ENCODE data around the gene KCNQ4.

KCNQ4 gene

GRCh38 chr1:40796939-40797667 lies 13.5 kb downstream of the KCNQ4 start:
- no peak for DNase-seq

DNA sequence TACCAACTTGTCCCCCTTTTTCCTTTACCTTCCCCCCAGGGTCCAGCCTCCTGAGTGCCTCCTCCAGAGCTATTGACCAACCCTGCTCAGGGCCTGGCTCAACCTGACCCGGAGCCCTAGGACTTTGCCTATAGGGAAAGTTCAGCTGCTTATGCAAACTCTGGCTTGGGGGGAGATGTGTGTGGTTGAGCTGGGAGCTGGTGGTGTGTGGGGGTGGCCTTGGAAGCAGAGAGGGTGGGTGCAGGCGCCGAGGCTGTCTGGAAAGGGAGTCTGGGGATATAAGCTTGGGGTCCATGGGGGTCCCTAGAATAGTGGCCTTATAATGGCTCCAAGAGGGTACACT lies 14.1 kb downstream of the KCNQ4 start:
- no peak for DNase-seq

GRCh38 chr1:40798366-40799281 lies 15.0 kb downstream of the KCNQ4 start:
- DNase-seq: no peak

GRCh38 chr1:40799351-40799867 lies 15.8 kb downstream of the KCNQ4 start:
- DNase-seq: no peak

DNA sequence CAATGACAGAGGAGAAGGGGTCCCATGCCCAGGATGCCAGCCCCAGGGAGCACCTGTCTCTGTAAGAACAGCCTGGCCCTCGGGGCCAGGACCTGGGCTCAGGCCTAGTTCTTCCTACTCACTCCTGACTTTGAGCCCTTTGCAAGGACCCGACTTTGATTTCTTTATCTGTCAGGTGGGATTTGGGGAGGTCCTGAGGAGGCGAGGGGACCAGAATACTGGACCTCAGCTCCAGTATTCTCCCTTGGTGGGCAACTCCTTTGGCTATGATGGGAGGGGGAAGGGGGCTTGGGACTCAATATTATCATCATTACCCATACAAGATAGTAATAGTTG lies 18.1 kb downstream of the KCNQ4 start:
- no peak for DNase-seq

DNA sequence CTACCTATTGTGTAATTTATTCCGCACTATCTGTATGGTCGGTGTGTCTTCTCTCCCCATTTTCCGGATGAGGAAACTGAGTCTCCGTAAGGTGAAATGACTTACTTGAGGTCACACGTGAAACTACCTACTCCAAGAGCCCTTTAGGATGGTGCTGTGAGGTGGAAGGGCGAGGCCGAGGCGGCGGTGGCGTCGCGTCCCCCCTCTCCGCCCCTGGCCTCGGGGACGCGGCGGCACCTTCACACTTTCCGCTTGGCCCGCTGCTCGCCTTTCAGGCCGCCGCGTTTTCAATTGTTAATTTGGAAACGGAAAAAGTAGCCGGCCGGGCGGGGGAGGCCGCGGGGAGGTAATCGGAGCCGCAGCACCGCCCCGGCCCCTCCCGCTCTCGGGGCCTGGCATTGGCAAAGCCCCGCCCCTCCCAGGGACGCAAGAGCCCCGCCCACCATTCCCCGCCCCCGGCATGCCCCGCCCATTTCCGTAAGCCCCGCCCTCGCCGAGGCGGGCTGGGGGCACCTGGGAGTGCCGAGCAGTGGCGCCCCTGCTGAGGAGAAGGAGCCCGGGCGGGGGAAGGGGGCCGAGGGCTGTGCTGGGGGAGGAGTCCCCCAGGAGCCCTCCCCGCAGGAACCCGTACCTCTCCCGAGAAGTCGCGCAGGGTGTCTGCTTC lies 18.6 kb downstream of the KCNQ4 start:
- peak in 1 of 2 experiments; percentile 21 for DNase-seq

DNA sequence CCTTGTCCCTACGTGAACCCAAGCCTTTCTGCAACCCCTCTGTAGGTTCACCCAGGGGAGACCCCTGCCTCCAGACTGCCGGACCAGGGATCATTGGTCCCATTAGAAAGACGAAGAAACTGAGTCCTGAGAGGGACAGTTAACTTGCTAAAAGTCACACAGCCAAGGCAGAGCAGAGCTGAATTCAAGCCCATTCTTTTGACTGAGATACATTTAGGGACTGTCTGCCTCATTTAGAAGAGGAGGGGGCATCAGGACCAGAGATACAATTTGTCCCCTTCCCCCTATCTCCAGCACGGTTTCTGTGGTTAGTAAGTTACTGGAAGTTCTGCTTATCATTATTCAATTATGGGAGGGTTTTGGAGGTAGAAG lies 19.1 kb downstream of the KCNQ4 start:
- no peak for DNase-seq

DNA sequence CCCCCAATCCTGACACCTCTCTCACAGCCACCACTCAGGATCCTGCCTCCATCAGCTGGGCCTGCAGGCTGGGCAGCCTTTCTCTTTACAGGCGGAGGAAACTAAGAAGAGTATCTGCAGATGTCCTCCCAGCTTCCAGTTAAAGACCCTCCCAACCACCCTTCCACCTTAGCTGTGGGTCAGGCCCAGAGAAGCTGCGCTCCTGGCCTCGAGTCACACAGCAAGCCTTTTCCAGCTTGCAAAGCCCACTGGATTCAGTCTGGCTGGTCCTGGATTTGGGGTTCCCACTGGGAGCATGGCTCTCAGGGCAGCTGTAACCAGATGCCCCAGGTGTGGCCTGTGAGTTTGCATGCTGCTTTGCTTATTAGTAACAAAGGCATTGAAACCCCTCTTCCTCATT lies 19.9 kb downstream of the KCNQ4 start:
- DNase-seq: no peak

- no peak for DNase-seq
These were observed 20.3 kb downstream of the KCNQ4 start for GRCh38 chr1:40803902-40804301.

DNA sequence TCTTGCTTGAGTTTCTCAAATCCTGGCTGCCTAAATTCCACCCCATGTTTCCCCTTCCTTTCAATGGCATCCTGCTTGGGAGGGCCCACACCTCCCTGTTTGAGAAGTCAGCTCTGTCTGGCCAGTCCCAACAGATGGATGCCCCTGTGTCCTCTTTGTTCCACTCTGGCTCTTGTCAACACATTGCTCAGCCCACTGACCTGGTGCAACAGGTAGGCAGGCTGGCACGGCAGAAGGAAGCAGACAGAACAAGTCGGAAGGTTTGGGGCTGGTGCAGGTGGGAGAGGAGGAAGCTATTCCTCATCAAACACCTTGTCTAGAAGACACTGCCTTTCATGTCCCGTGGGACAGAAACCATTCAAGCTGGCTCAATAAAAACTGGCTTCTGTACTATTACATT lies 22.7 kb downstream of the KCNQ4 start:
- no peak for DNase-seq

- no peak for DNase-seq
These were observed 23.4 kb downstream of the KCNQ4 start for GRCh38 chr1:40806731-40807695.

DNA sequence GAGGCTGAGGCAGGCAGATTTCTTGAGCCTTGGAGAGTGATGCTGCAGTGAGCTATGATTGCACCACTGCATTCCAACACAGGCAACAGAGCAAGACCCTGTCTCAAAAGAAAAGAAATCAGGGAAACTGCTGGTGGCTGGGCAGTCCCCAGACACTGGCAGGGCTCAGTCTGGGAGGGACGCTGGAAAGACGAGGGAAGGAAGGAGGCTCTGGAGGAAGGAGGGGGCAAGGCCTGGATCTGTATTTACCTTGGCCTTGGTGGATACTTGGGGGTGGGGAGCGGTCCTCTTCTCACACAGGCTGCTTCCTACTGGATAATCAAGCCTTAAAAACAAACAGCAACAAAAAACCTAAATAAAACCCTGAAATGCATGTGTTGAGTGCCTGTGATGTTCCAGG lies 24.4 kb downstream of the KCNQ4 start:
- DNase-seq: no peak

DNA sequence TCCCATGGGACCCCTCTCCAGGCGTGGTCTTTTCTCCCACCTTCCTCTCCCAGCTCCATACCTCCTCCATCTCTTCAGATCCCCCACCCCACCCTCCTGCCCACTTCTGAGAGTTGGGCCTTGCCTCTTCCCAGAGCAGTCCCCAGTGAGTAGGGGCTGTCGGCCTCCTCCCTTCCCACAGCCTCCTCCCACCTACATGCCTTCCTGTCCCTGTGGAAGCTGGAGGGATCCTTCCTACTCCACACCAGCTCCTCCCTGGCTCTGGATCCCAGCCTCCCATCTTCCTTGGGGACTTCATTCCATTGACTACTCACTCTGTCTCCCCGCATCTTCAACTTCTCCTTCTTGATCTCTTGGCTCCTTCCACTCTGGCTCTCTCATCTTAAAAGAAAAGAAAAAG lies 24.9 kb downstream of the KCNQ4 start:
- no peak for DNase-seq

DNA sequence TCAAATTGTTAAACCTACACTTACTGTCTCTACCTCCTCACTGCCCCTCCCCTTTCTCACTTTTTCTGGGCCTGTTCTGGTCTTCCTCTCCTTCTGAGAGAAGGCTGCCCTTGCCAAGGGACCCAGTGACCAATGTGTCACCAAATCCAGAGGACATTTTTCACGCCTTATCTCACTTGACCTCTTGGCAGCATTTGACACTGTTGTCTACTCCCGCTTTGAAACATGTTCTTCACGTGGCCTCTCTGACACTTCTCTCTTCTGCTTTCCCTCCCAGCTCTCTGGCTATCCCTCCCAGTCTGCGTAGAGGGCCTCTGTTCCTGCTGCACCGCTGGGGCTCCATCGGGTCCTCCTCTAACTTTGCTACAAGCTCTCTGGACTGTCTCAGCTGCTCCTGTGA lies 25.3 kb downstream of the KCNQ4 start:
- DNase-seq: no peak

- no peak for DNase-seq
These were observed 27.3 kb downstream of the KCNQ4 start for GRCh38 chr1:40810927-40811326.

- no peak for DNase-seq
These were observed 31.8 kb downstream of the KCNQ4 start for GRCh38 chr1:40815420-40815819.

GRCh38 chr1:40817791-40818263 lies 34.2 kb downstream of the KCNQ4 start:
- no peak for DNase-seq

DNA sequence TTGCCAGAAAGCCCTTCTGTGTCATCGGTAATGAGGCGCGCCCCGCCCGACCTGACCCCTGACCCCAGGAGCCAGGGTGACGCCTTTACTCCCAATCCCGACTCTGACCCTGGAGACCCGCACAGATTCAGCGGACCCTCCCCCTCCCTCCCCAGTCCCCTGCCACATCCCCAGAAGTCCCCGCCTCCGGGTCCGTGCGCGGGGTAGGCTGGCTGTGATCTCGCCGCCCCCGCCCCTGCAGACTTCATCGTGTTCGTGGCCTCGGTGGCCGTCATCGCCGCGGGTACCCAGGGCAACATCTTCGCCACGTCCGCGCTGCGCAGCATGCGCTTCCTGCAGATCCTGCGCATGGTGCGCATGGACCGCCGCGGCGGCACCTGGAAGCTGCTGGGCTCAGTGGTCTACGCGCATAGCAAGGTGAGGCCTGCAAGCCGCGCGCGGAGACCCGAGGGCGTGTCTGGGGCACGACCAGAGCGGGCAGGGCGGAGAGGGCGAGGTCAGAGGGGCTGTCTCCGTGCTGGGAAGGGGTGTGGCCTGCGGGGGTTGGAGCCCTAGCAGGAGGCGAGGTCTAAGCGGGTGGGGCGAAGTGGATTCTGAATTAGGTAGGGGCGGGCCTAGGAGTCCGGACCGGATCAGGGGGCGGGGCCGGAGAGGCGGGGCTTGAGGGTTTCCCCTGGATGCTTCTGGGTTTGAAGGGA lies 34.8 kb downstream of the KCNQ4 start:
- DNase-seq: no peak

DNA sequence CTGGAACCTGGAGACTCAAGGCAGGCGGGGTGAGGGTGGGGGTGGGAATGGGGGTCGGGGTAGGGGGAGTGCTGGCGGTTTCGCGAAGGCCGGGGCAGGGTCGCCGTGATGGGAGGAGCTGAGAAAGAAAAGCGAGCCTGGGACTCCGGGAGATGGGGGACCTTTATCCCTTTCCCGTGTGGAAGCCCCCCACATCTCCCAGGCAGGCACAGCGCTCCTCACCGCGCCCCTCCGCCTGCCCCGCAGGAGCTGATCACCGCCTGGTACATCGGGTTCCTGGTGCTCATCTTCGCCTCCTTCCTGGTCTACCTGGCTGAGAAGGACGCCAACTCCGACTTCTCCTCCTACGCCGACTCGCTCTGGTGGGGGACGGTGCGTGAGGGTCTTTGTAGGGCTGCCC lies 35.5 kb downstream of the KCNQ4 start:
- no peak for DNase-seq

DNA sequence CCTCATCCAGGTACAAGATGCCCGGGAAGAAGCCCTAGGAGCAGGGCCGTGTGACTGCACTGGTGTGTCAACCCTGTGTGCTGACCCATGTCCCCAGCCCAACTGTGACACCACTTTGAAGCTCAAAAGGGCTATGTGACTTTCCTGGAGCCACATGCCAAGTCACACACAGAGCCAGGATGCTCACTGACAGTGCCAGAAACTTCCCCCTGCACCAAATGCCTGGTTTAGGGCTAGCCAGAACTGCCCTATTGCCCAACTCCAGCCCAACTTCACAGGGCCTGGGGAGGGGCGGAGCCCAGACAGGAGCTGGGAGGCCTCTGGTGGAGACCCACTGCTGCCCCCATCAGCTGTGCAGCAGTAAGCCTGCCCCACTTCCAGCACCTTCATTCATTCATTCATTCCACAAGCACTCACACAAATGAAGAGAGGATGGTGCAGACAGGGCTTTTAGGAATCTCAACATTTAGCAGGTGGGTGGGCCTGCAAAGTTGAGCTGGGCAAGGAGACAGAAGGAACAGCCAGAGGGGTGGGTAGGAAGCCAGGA lies 36.7 kb downstream of the KCNQ4 start:
- no peak for DNase-seq

DNA sequence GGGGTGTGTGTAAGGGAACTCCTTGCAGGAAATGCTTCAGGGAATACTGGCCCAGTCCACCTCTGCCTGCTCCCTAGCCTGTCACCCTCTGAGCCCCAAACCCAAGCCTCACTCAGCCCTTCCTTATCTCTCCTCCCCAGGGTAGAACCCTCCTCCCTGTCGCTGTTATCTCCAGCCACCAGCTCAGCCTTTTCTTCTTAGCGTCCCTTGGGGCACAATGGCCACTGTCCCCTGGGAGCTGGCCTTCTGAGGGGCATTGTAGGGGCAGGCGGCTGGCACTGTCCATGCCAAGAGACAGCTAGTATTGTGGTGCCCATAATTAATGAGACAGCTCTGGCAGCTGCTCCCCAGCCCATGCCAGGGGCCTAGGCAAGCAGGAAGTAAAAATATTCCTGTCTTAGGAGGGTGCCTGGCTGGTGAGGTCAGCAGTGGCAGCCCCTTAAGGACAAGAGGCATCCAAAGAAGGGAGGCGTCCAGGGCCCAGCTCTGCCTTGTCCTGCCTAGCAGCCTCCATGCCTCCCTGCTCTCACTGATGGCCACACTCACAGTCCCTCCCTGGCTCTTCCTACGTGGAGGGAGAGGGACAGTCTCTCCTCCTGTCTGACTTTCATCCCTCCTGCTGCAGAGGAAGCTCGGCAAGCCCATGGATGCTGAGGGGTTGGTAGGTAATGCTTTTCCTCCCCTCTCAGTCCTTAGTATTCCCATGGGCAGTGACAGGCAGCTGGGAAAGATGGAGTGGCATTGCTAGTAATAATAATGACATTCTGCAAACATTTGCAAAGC lies 37.5 kb downstream of the KCNQ4 start:
- peak; percentile 28 to 48 for DNase-seq
